KOPT-K1 (cell line): ENCODE data around the gene EFS.
"Not testable (repeated sequence)": the region's sequence is repeated elsewhere in the genome, so short reads cannot be mapped to it uniquely, and the experiment has no call there.

Experiments
- H3K27ac ChIP-seq: fragments of 200-600 bp; sonication (generic); 2 replicates; pipeline ENCODE4 v1.5.1; 2016; ENCODE audit warnings: antibody characterized with exemption, mild to moderate bottlenecking, low read depth, low read length; ENCODE audit not compliant: poor library complexity, severe bottlenecking
- H3K36me3 ChIP-seq: fragments of 200-600 bp; sonication (generic); 2 replicates; pipeline ENCODE4 v1.5.1; 2017; ENCODE audit warnings: antibody characterized with exemption, mild to moderate bottlenecking, low read length, moderate library complexity; ENCODE audit not compliant: insufficient read depth
- H3K9me3 ChIP-seq: fragments of 200-600 bp; sonication (generic); 2 replicates; pipeline ENCODE4 v1.5.1; 2017; ENCODE audit warnings: antibody characterized with exemption, low read length, mild to moderate bottlenecking; ENCODE audit not compliant: insufficient read depth, poor library complexity, severe bottlenecking

The EFS gene

GRCh38 chr14:23347406-23348296 is 17.3 kb downstream of the EFS start:
- peaks cover 5% of the 10 kb centered on the region for H3K9me3 ChIP-seq
- H3K27ac ChIP-seq, result no peak overlapping the region
- H3K36me3 ChIP-seq, result no peaks in the 10 kb centered on the region

GRCh38 chr14:23346693-23347405 is 18.1 kb downstream of the EFS start:
- Histone ChIP-seq H3K36me3 (no peaks in the 10 kb centered on the region), H3K27ac (no peak overlapping the region), H3K9me3 (peaks cover 8% of the 10 kb centered on the region)

GRCh38 chr14:23345987-23346692 is 18.8 kb downstream of the EFS start:
- Histone ChIP-seq H3K36me3 (no peaks in the 10 kb centered on the region), H3K27ac (no peak overlapping the region), H3K9me3 (peaks cover 9% of the 10 kb centered on the region)

GRCh38 chr14:23344481-23344880 is 20.5 kb downstream of the EFS start:
- H3K36me3 ChIP-seq, result no peaks in the 10 kb centered on the region
- peaks cover 23% of the 10 kb centered on the region for H3K9me3 ChIP-seq
- H3K27ac ChIP-seq, result no peak overlapping the region

- Histone ChIP-seq H3K9me3 (peaks cover 38% of the 10 kb centered on the region), H3K27ac (no peak overlapping the region), H3K36me3 (no peaks in the 10 kb centered on the region)
These were observed 25.3 kb downstream of the EFS start for GRCh38 chr14:23339506-23340268.

- peaks cover 26% of the 10 kb centered on the region for H3K9me3 ChIP-seq
- H3K27ac ChIP-seq, result no peak overlapping the region
- no peaks in the 10 kb centered on the region for H3K36me3 ChIP-seq
These were observed 29.3 kb downstream of the EFS start for GRCh38 chr14:23335623-23336022.

- H3K9me3 ChIP-seq, result no peaks in the 10 kb centered on the region
- peaks cover 41% of the 10 kb centered on the region for H3K36me3 ChIP-seq
- no peak overlapping the region for H3K27ac ChIP-seq
These were observed 36.8 kb downstream of the EFS start for GRCh38 chr14:23327947-23328744.

GRCh38 chr14:23326491-23327332 is 38.3 kb downstream of the EFS start:
- Histone ChIP-seq H3K36me3 (peaks cover 46% of the 10 kb centered on the region), H3K27ac (no peak overlapping the region), H3K9me3 (no peaks in the 10 kb centered on the region)

- H3K36me3 ChIP-seq, result peaks cover 46% of the 10 kb centered on the region
- H3K27ac ChIP-seq, H3K9me3 ChIP-seq: not testable (repeated sequence)
These were observed 39.2 kb downstream of the EFS start for GRCh38 chr14:23325746-23326145.

- Histone ChIP-seq H3K9me3 (no peaks in the 10 kb centered on the region), H3K36me3 (peaks cover 46% of the 10 kb centered on the region), H3K27ac (no peak overlapping the region)
These were observed 40.0 kb downstream of the EFS start for GRCh38 chr14:23324993-23325392.

- Histone ChIP-seq H3K9me3 (no peaks in the 10 kb centered on the region), H3K27ac (no peak overlapping the region), H3K36me3 (peaks cover 46% of the 10 kb centered on the region)
These were observed 40.5 kb downstream of the EFS start for GRCh38 chr14:23324455-23324846.

GRCh38 chr14:23323838-23324454 is 41.0 kb downstream of the EFS start:
- peaks cover 46% of the 10 kb centered on the region for H3K36me3 ChIP-seq
- H3K27ac ChIP-seq, result no peak overlapping the region
- H3K9me3 ChIP-seq, result no peaks in the 10 kb centered on the region
